Smooth muscle cell (in vitro differentiated cells): ENCODE measurements around the gene PRH2. TPM values are rescaled to one million over a fixed set of nuclear protein-coding genes. Genes with fewer than 3 reads are reported as not detected.

Experiments used
- DNase-seq: peaks from one replicate; lab custom pipeline; 2025; ENCODE audit not compliant: unreplicated experiment; lab: John Stamatoyannopoulos, UW
- H2AFZ ChIP-seq: fragments of 200-600 bp; sonication (generic); 2 replicates; pipeline ENCODE4 v1.6.0; 2016; ENCODE audit warnings: antibody characterized with exemption, low read depth, mild to moderate bottlenecking
- H3F3A ChIP-seq: fragments of 200-600 bp; sonication (generic); 2 replicates; pipeline ENCODE4 v1.6.0; 2017; ENCODE audit warnings: antibody characterized with exemption, low read depth
- H3K27ac ChIP-seq: fragments of 200-600 bp; sonication (generic); 2 replicates; pipeline ENCODE4 v1.5.1; 2016; ENCODE audit warnings: low read depth, mild to moderate bottlenecking
- H3K27me3 ChIP-seq: fragments of 200-600 bp; sonication (generic); 2 replicates; pipeline ENCODE4 v1.6.1; 2016; ENCODE audit warnings: low read depth, mild to moderate bottlenecking
- H3K36me3 ChIP-seq: fragments of 200-600 bp; sonication (generic); 2 replicates; pipeline ENCODE4 v1.5.1; 2016; ENCODE audit warnings: low read depth
- H3K4me1 ChIP-seq: fragments of 200-600 bp; sonication (generic); 2 replicates; pipeline ENCODE4 v1.5.1; 2016; ENCODE audit warnings: low read depth
- H3K4me2 ChIP-seq: fragments of 200-600 bp; sonication (generic); 2 replicates; pipeline ENCODE4 v1.6.0; 2016; ENCODE audit warnings: mild to moderate bottlenecking
- H3K4me3 ChIP-seq: fragments of 200-600 bp; sonication (generic); 2 replicates; pipeline ENCODE4 v1.5.1; 2016; ENCODE audit warnings: mild to moderate bottlenecking
- H3K79me2 ChIP-seq: fragments of 200-600 bp; sonication (generic); 2 replicates; pipeline ENCODE4 v1.6.0; 2016; ENCODE audit warnings: low read depth, mild to moderate bottlenecking
- H3K9ac ChIP-seq: fragments of 200-600 bp; sonication (generic); 2 replicates; pipeline ENCODE4 v1.6.0; 2016; ENCODE audit warnings: low read depth
- H3K9me3 ChIP-seq: fragments of 200-600 bp; sonication (generic); replicated peaks from 2 replicates; pipeline ENCODE4 v1.5.1; 2016; ENCODE audit warnings: low read depth
- H4K20me1 ChIP-seq: fragments of 200-600 bp; sonication (generic); 2 replicates; pipeline ENCODE4 v1.6.0; 2016; ENCODE audit warnings: low read depth
- CTCF ChIP-seq: fragments of 200-600 bp; sonication (generic); IDR thresholded peaks from 2 replicates; pipeline ENCODE4 v1.5.1; 2017; ENCODE audit warnings: borderline replicate concordance, mild to moderate bottlenecking, antibody characterized with exemption; ENCODE audit not compliant: insufficient read depth, poor library complexity, severe bottlenecking
- WGBS: methylation state at CpG from one replicate; pipeline ENCODE4 v1.1.7; 2016; ENCODE audit warnings: low lambda C conversion rate; 5-methylcytosine and 5-hydroxymethylcytosine counted together
- polyA plus RNA-seq: library from polyadenylated mRNA; unstranded; fragments of >200 nt; fragmentation: Nextera tagmentation; extraction: Ambion mirVana; gene quantifications from 2 replicates; pipeline ENCODE4 v1.2.1, GENCODE V29; 2016
- total RNA-seq: library from RNA; depleted of rRNA; stranded (reverse); fragments of >200 nt; gene quantifications from 2 replicates; pipeline ENCODE4 v1.2.3, GENCODE V29; 2014

Gene PRH2
- total and polyA plus RNA-seq, 2 experiments from 2014 or later: not detected

GRCh38 chr12:10896854-10897253 is 32.2 kb upstream of the PRH2 start:
- no peak overlapping the region for H3K27ac ChIP-seq
- 95% methylated on average over 5 of the region's 5 CpGs for WGBS
- no peak overlapping the region for H2AFZ ChIP-seq
- H3K36me3 ChIP-seq: no peaks in the 10 kb centered on the region
- no peaks in the 10 kb centered on the region for H3K27me3 ChIP-seq
- H3K4me1 ChIP-seq: no peaks in the 10 kb centered on the region
- no peaks in the 10 kb centered on the region for H3F3A ChIP-seq
- no peak for DNase-seq
- no peak for TF ChIP-seq CTCF
- no peak overlapping the region for H3K4me2 ChIP-seq
- H3K9ac ChIP-seq: no peak overlapping the region
- no peak overlapping the region for H3K4me3 ChIP-seq
- H3K9me3 ChIP-seq: no peaks in the 10 kb centered on the region
- H4K20me1 ChIP-seq: no peaks in the 10 kb centered on the region
- no peaks in the 10 kb centered on the region for H3K79me2 ChIP-seq

- Histone ChIP-seq H4K20me1 (no peaks in the 10 kb centered on the region), H3K27me3 (no peaks in the 10 kb centered on the region), H3K27ac (no peak overlapping the region), H3K79me2 (peaks cover 6% of the 10 kb centered on the region), H3K36me3 (peaks cover 5% of the 10 kb centered on the region), H3K4me3 (no peak overlapping the region), H2AFZ (no peak overlapping the region), H3K9me3 (peaks cover 3% of the 10 kb centered on the region), H3K9ac (no peak overlapping the region), H3K4me1 (no peaks in the 10 kb centered on the region), H3F3A (no peaks in the 10 kb centered on the region), H3K4me2 (no peak overlapping the region)
- no peak for DNase-seq
- TF ChIP-seq CTCF: no peak
- 87% methylated on average over 1 of the region's 1 CpG for WGBS
Observed at GRCh38 chr12:10900530-10900929, 28.5 kb upstream of the PRH2 start.

GRCh38 chr12:10900972-10901371 is 28.1 kb upstream of the PRH2 start:
- Histone ChIP-seq H3K36me3 (peaks cover 5% of the 10 kb centered on the region), H3K4me2 (no peak overlapping the region), H3K4me3 (no peak overlapping the region), H3K9me3 (peaks cover 3% of the 10 kb centered on the region), H3K4me1 (no peaks in the 10 kb centered on the region), H3K9ac (no peak overlapping the region), H3K27ac (no peak overlapping the region), H3F3A (no peaks in the 10 kb centered on the region), H2AFZ (no peak overlapping the region), H4K20me1 (no peaks in the 10 kb centered on the region), H3K27me3 (no peaks in the 10 kb centered on the region), H3K79me2 (peaks cover 6% of the 10 kb centered on the region)
- TF ChIP-seq CTCF: no peak
- 96% methylated on average over 1 of the region's 1 CpG for WGBS
- no peak for DNase-seq

GRCh38 chr12:10901427-10901826 is 27.6 kb upstream of the PRH2 start:
- Histone ChIP-seq H3K27me3 (no peaks in the 10 kb centered on the region), H3F3A (no peaks in the 10 kb centered on the region), H3K27ac (no peak overlapping the region), H3K4me2 (no peak overlapping the region), H3K4me3 (no peak overlapping the region), H3K79me2 (peaks cover 6% of the 10 kb centered on the region), H3K36me3 (peaks cover 5% of the 10 kb centered on the region), H3K4me1 (no peaks in the 10 kb centered on the region), H3K9me3 (peaks cover 3% of the 10 kb centered on the region), H4K20me1 (no peaks in the 10 kb centered on the region), H2AFZ (no peak overlapping the region), H3K9ac (no peak overlapping the region)
- no peak for DNase-seq
- no peak for TF ChIP-seq CTCF
- 88% methylated on average over 1 of the region's 1 CpG for WGBS
